Dendritic cell treated with granulocyte-macrophage colony-stimulating factor and Interleukin-4, amounts not matched to agents 40 ng/mL and 50 ng/mL, for 4 days (primary cell): ENCODE measurements around the gene DNHD1.

Experiments used
- H3K27ac Mint-ChIP-seq: one replicate; pipeline ENCODE4 v1.8.0; 2022; ENCODE audit warnings: mild to moderate bottlenecking, mixed read lengths
- H3K27me3 Mint-ChIP-seq: one replicate; pipeline ENCODE4 v1.8.0; 2022; ENCODE audit warnings: mild to moderate bottlenecking, mixed read lengths
- H3K36me3 Mint-ChIP-seq: one replicate; pipeline ENCODE4 v1.8.0; 2022; ENCODE audit warnings: low read depth, mixed read lengths
- H3K4me1 Mint-ChIP-seq: one replicate; pipeline ENCODE4 v1.8.0; 2022; ENCODE audit warnings: low read depth, mixed read lengths
- H3K4me3 Mint-ChIP-seq: one replicate; pipeline ENCODE4 v1.8.0; 2022; ENCODE audit warnings: mild to moderate bottlenecking, moderate library complexity, mixed read lengths
- H3K9me3 Mint-ChIP-seq: one replicate; pipeline ENCODE4 v1.8.0; 2022; ENCODE audit warnings: mixed read lengths
- intact Hi-C: fragments of 100-400 bp; cut with micrococcal nuclease; formaldehyde crosslinking; loops from one replicate; pipeline ENCODE4 v1.15.0; 2022

Gene DNHD1

DNA sequence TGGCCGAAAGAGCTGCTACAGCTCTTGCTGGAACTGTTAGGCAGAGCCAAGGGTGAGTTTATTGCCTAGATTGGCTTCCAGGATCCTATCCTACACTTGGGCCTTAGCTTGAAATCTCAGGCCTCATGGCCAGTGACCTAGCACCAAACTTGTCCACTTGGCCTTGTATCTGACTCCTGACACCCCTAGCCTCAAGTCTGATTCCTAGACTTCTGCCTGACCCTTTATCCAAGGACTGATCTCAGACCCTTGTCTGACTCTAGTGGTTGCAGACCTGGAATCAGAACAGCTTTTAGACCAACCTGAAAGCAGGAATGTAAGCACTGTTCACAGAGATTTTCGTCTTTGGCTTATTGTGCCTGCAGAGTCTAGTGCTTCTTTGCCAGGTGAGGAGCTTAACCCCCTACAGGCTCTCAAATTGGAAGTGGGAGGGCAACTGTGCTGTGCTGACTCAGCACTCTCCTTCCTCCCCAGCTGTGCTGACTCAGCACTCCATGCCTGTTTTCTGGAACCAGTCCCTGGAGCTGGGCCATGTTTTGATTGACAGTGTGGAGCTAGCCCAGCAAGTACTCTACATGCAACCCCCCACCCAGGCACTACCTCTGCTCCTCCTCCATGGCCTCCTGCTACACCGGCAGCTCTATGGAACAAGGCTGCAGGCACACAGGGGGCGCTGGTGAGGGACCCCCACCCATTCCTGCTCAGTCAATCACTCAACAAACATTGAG is 71.3 kb downstream of the DNHD1 start:
- H3K36me3 Mint-ChIP-seq: peaks cover 26% of the 10 kb centered on the region
- peaks cover 8% of the 10 kb centered on the region for H3K4me1 Mint-ChIP-seq
- no peak overlapping the region for H3K4me3 Mint-ChIP-seq
- no peaks in the 10 kb centered on the region for H3K9me3 Mint-ChIP-seq
- H3K27me3 Mint-ChIP-seq: peaks cover 12% of the 10 kb centered on the region
- intact Hi-C loops: no loop called here
- peak overlapping the region; percentile 6 for H3K27ac Mint-ChIP-seq

DNA sequence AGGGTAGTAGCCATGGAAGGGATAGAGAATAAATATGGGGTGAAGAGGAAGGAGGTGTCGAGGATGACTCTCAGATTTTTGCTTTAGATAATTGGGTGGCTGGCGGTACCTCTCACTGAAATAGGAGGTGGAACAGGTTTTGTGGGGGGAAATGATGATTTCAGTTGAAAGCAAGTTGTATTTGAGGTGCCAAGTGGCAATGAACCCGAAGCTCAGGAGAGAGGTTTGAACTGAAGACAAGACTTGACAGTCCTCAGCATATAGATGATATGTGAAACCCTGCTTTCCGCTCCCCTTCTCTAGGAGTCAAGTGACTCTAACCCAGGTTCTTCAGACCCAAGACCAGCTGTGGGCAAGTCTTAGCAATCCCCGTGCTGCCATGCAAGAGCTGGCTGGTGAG is 72.6 kb downstream of the DNHD1 start:
- peaks cover 12% of the 10 kb centered on the region for H3K27me3 Mint-ChIP-seq

DNA sequence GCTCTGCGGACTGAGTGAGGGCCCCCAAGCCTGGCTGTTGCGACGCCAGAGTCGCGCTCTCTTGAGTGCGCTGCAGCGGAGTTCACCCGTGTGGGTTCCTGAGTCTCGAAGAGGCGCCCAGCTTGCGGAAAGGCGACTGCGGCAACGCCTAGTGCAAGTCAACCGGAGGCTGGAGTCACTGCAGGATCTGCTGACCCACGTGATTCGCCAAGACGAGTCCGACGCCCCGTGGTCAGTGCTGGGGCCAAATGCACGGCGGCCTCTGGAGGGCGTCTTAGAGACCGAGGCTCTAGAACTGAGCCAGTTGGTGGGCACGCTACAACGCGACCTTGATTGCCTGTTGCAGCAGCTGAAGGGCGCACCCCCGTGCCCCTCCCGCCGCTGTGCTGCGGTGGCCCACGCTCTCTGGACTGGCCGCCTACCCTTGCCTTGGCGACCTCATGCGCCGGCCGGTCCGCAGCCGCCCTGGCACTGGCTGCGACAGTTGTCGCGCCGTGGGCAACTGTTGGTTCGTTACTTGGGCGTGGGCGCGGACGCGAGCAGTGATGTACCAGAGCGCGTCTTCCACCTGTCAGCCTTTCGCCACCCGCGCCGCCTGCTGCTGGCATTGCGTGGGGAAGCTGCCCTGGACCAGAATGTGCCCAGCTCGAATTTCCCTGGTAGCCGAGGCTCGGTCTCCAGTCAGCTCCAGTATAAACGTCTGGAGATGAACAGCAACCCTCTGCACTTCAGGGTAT is 73.8 kb downstream of the DNHD1 start:
- peaks cover 12% of the 10 kb centered on the region for H3K27me3 Mint-ChIP-seq
- intact Hi-C loops: no loop called here
- H3K36me3 Mint-ChIP-seq: peaks cover 19% of the 10 kb centered on the region
- H3K4me1 Mint-ChIP-seq: peaks cover 8% of the 10 kb centered on the region
- H3K9me3 Mint-ChIP-seq: no peaks in the 10 kb centered on the region
- no peak overlapping the region for H3K27ac Mint-ChIP-seq
- no peak overlapping the region for H3K4me3 Mint-ChIP-seq

More for the DNA sequence above, 72.6 kb downstream of the DNHD1 start:
- no peak overlapping the region for H3K4me3 Mint-ChIP-seq
- intact Hi-C loops: no loop called here
- peaks cover 19% of the 10 kb centered on the region for H3K36me3 Mint-ChIP-seq
- H3K4me1 Mint-ChIP-seq: peaks cover 8% of the 10 kb centered on the region
- H3K9me3 Mint-ChIP-seq: no peaks in the 10 kb centered on the region
- H3K27ac Mint-ChIP-seq: no peak overlapping the region

DNA sequence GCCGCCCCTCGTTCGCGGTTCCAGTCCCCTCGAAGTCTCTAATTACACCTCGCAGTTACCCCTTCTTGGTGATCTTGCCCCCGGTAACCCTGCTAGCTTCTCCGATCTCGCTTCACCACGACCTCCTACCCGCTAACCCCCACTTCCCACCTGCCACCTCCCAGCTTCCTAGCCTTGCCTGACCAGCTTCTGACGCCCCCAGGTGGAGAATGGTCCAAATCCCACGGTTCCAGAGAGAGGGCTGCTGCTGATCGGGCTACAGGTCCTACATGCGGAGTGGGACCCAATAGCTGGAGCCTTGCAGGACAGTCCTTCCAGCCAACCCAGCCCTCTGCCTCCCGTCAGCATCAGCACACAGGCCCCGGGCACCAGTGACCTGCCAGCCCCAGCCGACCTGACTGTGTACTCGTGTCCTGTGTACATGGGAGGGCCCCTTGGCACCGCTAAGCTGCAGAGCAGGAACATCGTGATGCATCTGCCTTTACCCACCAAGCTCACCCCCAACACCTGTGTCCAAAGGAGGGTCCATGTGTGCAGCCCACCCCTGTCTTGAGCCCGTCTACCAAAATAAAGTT is 74.4 kb downstream of the DNHD1 start:
- H3K4me3 Mint-ChIP-seq: no peak overlapping the region

DNA sequence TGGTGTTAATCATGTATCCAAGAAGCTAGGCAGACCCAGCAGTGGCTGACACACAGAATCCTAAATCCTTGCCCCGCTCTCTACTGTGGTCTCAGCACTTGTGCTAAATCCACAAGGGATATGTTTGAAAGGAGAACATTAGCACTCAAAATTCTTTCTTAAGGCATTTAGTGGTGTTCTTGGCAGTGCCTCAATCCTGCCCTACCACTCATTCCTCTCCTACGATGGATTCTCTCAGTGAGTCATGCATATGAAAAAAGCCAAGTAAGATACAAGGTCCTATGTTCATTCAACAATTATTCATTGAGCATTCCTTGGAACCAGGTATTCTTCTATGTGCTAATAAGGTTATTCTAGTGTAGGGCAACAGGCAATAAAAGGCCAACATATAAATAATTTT is 75.1 kb downstream of the DNHD1 start:
- Mint-ChIP-seq H3K4me1 (peaks cover 17% of the 10 kb centered on the region), H3K27ac (no peak overlapping the region), H3K4me3 (no peak overlapping the region), H3K36me3 (peaks cover 19% of the 10 kb centered on the region), H3K9me3 (no peaks in the 10 kb centered on the region), H3K27me3 (peaks cover 12% of the 10 kb centered on the region)
- intact Hi-C loops: no loop called here

More for the DNA sequence above, 74.4 kb downstream of the DNHD1 start:
- peaks cover 10% of the 10 kb centered on the region for H3K4me1 Mint-ChIP-seq
- H3K36me3 Mint-ChIP-seq: peaks cover 19% of the 10 kb centered on the region
- no peaks in the 10 kb centered on the region for H3K9me3 Mint-ChIP-seq
- intact Hi-C loops: no loop called here
- no peak overlapping the region for H3K27ac Mint-ChIP-seq
- H3K27me3 Mint-ChIP-seq: peaks cover 12% of the 10 kb centered on the region

DNA sequence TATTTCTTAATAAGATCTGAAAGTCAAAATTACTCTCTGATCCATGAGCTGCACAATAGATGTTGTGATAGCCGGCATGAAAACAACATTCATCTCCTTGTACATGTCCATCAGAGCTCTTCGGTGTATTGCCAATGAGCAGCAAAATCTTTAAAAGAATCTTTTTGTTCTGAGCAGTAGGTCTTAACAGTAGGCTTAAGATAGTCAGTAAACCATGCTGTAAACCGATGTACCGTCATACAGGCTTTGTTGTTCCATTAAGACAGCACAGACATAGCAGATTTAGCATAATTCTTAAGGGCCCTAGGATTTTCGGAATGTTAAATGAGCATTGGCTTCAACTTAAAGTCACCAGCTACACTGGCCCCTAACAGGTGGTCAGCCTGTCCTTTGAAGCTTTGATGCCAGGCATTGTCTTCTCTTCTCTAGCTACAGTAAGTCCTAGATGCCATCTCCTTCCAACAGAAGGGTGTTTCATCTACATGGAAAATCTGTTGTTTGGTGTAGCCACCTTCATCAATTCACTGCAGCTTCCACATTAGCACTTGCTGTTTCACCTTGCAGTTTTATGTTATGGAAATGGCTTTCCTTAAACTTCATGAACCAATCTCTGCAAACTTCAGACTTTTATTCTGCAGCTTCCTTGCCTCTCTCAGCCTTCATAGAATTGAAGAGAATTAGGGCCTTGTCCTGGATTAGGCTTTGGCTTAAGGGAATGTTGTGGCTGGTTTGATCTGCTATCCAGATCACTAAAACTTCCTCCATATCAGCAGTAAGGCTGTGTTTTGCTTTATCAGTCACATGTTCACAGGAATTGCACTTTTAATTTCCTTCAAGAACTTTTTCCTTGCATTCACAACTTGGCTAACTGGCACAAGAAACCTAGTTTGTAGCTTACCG is 78.0 kb downstream of the DNHD1 start:
- Mint-ChIP-seq H3K9me3 (no peaks in the 10 kb centered on the region), H3K27ac (no peak overlapping the region), H3K36me3 (peaks cover 30% of the 10 kb centered on the region), H3K4me1 (peaks cover 8% of the 10 kb centered on the region), H3K27me3 (peaks cover 12% of the 10 kb centered on the region), H3K4me3 (no peak overlapping the region)
- intact Hi-C loops: no loop called here

DNA sequence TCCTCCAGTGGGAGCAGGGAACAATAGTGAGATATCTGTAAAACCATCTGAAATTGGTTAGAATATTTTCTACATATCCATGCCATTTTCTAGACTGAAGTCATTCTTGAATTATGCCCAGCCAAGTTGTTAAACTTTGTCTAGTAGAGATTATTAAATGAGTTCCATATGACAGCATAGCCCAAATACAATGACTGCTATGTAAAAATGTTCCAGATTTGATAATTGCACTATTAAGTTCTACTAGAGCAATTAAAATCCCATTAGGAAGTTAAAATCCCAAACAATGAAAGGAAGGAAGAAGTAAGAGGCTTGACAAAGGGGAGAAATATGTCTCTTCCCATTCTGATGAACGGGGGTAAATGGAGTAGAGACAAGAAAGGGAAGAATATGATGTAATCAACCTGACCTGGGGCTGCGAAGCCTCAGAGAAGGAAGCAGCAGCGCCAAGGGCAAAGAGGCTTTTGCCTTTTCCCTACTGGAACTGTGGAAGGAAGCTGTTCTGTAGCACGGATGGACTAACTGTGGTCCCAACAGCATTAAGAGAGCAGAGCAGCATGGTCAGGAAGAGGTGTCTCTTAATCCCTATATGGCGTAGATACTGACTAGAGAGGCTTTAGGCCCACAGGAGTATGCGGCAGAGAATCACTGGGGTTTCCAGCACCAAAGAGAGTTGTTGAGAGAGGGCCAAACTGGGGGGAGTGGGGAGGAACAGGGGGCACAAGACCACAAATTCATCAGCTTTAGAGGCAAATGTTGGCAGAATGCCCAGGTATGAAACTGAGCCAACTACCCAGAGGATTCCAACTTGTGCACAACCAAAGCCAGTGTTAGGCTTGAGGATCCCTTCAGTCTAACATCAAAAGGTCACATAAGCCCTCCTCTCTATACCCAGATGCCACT is 79.6 kb downstream of the DNHD1 start:
- Mint-ChIP-seq H3K4me3 (no peak overlapping the region), H3K9me3 (no peaks in the 10 kb centered on the region), H3K4me1 (peaks cover 8% of the 10 kb centered on the region), H3K27ac (no peak overlapping the region), H3K36me3 (peaks cover 36% of the 10 kb centered on the region), H3K27me3 (peaks cover 3% of the 10 kb centered on the region)
- intact Hi-C loops: no loop called here

DNA sequence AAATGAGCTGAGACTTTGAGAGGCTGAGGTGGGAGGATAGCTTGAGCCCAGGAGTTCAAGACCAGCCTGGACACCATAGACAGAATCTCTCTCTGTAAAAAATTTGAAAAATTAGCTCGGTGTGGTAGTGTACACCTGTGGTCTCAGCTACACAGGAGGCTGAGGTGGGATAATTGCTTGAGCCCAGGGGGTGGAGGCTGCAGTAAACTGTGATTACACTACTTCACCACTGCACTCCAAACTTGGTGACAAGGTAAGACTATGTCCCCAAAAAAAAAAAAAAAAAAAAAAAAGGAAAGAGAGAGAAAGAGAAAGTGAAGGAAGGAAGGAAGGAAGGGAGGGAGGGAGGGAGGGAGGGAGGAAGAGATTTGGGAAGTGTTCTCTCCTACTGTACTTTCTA is 81.1 kb downstream of the DNHD1 start:
- intact Hi-C loops: no loop called here
- no peaks in the 10 kb centered on the region for H3K27me3 Mint-ChIP-seq
- peaks cover 7% of the 10 kb centered on the region for H3K9me3 Mint-ChIP-seq
- H3K36me3 Mint-ChIP-seq: peaks cover 31% of the 10 kb centered on the region
- peaks cover 8% of the 10 kb centered on the region for H3K4me1 Mint-ChIP-seq
- no peak overlapping the region for H3K27ac Mint-ChIP-seq
- H3K4me3 Mint-ChIP-seq: no peak overlapping the region

DNA sequence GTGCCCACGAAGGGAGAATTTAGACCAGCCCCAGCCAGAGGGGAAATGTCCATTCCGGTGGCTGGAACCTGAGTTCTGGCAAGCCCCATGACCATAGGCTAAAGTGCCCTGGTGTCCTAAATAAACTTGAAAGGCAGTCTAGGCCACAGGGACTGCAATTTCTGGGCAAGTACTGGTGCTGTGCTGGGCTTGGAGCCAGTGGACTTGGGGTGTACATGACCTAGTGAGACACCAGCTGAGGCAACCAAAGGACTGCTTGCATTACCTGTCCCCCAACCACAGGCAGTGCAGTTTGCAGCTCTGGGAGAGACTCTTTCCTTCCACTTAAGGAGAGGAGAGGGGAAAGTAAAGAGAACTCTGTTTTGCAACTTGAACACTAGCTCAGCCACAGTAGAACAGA is 82.6 kb downstream of the DNHD1 start:
- H3K27me3 Mint-ChIP-seq: no peaks in the 10 kb centered on the region
- no peak overlapping the region for H3K4me3 Mint-ChIP-seq
- H3K27ac Mint-ChIP-seq: no peak overlapping the region
- peaks cover 23% of the 10 kb centered on the region for H3K9me3 Mint-ChIP-seq
- H3K36me3 Mint-ChIP-seq: peaks cover 46% of the 10 kb centered on the region
- intact Hi-C loops: no loop called here
- H3K4me1 Mint-ChIP-seq: peaks cover 8% of the 10 kb centered on the region

DNA sequence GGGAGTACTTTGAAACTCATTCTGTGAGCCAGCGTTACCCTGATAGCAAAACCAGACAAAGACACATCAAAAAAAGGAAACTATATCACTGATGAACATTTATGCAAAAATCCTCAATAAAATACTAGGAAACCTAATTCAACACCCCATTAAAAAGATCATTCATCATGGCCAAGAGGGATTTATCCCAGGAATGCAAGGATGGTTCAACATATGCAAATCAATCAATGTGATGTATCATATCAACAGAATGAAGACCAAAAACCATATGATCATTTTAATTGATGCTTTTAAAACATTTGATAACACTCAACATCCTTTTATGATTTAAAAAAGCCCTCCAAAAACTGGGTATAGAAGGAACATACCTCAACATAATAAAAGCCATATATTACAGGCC is 86.5 kb downstream of the DNHD1 start:
- H3K4me1 Mint-ChIP-seq: no peaks in the 10 kb centered on the region
- peaks cover 64% of the 10 kb centered on the region for H3K36me3 Mint-ChIP-seq
- H3K27me3 Mint-ChIP-seq: no peaks in the 10 kb centered on the region
- H3K9me3 Mint-ChIP-seq: peaks cover 27% of the 10 kb centered on the region
- H3K27ac Mint-ChIP-seq: no peak overlapping the region
- intact Hi-C loops: no loop called here
- H3K4me3 Mint-ChIP-seq: no peak overlapping the region

DNA sequence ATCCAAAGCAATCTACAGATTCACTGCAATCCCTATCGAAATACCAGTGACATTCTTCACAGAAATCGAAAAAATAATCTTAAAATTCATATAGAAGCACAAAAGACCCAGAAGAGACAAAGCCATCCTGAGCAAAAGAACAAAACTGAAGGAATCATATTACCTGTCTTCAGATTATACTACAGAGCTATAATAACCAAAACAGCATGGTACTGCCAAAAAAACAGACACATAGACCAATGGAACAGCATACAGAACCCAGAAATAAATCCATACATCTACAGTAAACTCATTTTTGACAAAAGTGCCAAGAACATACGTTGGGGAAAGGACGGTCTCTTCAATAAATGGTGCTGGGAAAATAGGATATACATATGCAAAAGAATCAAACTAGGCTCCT is 87.4 kb downstream of the DNHD1 start:
- no peaks in the 10 kb centered on the region for H3K4me1 Mint-ChIP-seq
- intact Hi-C loops: no loop called here
- peaks cover 27% of the 10 kb centered on the region for H3K9me3 Mint-ChIP-seq
- no peak overlapping the region for H3K4me3 Mint-ChIP-seq
- H3K27me3 Mint-ChIP-seq: no peaks in the 10 kb centered on the region
- no peak overlapping the region for H3K27ac Mint-ChIP-seq
- peaks cover 62% of the 10 kb centered on the region for H3K36me3 Mint-ChIP-seq

DNA sequence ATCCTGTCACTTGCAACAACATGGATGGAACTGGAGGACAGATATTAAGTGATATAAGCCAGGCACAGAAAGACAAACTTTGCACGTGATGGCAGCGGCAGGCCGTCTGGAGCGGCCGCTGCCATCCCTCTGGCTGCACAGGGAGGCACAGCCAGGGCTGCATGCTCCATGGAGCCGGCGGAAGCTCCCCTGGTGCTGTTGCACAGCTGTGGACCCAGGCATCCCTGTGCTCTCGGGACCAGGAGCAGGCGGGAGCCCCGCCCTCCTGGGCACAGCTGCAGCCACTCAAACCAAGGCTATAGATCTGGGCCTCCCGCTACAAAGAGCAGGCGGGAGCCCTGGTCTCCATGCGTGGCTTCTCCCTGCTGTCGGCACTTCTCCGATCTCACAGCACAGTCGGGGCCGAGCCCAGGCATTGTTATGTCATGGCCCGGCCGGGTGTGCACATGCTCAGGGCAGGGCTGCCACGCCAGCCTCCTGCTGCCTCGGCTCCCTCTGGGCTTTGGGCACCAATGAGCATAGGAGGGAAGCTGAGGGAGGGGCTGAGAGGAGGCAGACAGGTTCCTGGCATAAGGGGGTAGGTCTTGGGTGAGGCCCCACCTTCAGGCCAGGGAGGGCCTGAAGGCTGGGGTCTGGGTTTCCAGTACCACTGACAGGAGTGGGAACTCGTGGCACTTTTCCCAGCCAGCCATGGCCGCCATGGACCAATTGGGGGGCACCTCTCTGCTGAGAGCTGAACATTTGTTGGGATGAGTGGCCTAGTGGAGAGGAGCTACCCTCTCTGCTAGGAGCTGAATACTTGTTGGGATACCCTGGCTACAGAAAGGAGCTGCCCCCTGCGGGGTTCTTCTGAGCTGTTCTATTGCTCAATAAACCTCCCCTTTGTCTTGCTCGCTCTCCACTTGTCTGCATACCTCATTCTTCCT is 89.6 kb downstream of the DNHD1 start:
- Mint-ChIP-seq H3K27me3 (no peaks in the 10 kb centered on the region), H3K4me3 (no peak overlapping the region), H3K9me3 (peaks cover 27% of the 10 kb centered on the region), H3K4me1 (no peaks in the 10 kb centered on the region), H3K36me3 (peaks cover 55% of the 10 kb centered on the region), H3K27ac (no peak overlapping the region)
- intact Hi-C loops: no loop called here
